Activated CD8-positive, alpha-beta T cell treated with anti-CD3 and anti-CD28 coated beads for 36 hours (primary cell): ENCODE measurements around the gene ARVCF. TPM values are rescaled to one million over a fixed set of nuclear protein-coding genes. Genes with fewer than 3 reads are reported as not detected.

Experiments
- ATAC-seq: fragments of 200-7000 bp; cut with Tn5 transposase; one replicate; pipeline ENCODE4 v1.10.0; 2021; ENCODE audit warnings: mild to moderate bottlenecking, moderate library complexity
- CTCF ChIA-PET: fragments of 350-600 bp; sonication (Branson Sonifier 250); formaldehyde crosslinking; loops from one replicate; lab custom pipeline; 2021; ENCODE audit warnings: antibody characterized with exemption; lab: Charles Lee
- POLR2A ChIA-PET: fragments of 350-600 bp; sonication (Branson Sonifier 250); formaldehyde crosslinking; loops from one replicate; lab custom pipeline; 2021; ENCODE audit warnings: antibody characterized with exemption; lab: Charles Lee
- DNase-seq: peaks from one replicate; pipeline ENCODE4 v3.0.0-alpha.2; 2020
- H3K27ac Mint-ChIP-seq: one replicate; pipeline ENCODE4 v1.8.0; 2021; ENCODE audit warnings: mild to moderate bottlenecking, mixed read lengths
- H3K27me3 Mint-ChIP-seq: one replicate; pipeline ENCODE4 v1.8.0; 2021; ENCODE audit warnings: mixed read lengths
- H3K36me3 Mint-ChIP-seq: one replicate; pipeline ENCODE4 v1.8.0; 2021; ENCODE audit warnings: low read depth, mixed read lengths
- H3K4me1 Mint-ChIP-seq: one replicate; pipeline ENCODE4 v1.8.0; 2021; ENCODE audit warnings: low read depth, mixed read lengths
- H3K4me3 Mint-ChIP-seq: one replicate; pipeline ENCODE4 v1.8.0; 2021; ENCODE audit warnings: mild to moderate bottlenecking, moderate library complexity, mixed read lengths
- H3K9me3 Mint-ChIP-seq: one replicate; pipeline ENCODE4 v1.8.0; 2021; ENCODE audit warnings: mixed read lengths
- intact Hi-C: fragments of 100-400 bp; cut with micrococcal nuclease; formaldehyde crosslinking; loops from one replicate; pipeline ENCODE4 v1.10.0; 2022
- total RNA-seq, 2 experiments: library from RNA; stranded (reverse); gene quantifications; one replicate each; pipeline ENCODE4 v1.2.3, GENCODE V29; 2021
- TF ChIP-seq, protein P1 (sequence below): fragments of 200-600 bp; IDR thresholded peaks from one replicate; pipeline ENCODE4 v1.8.0; 2022; ENCODE audit warnings: antibody characterized with exemption, mild to moderate bottlenecking

The ARVCF gene
- total RNA-seq, 2 experiments from 2014 or later = 1.2 to 1.9 TPM

GRCh38 chr22:20053407-20054033 lies 36.9 kb upstream of the ARVCF start:
- Mint-ChIP-seq H3K36me3 (peaks cover 15% of the 10 kb centered on the region), H3K4me3 (no peak overlapping the region), H3K27me3 (no peaks in the 10 kb centered on the region), H3K27ac (no peak overlapping the region), H3K9me3 (peaks cover 6% of the 10 kb centered on the region), H3K4me1 (no peaks in the 10 kb centered on the region)
- ChIA-PET CTCF (no interaction called here), POLR2A (no interaction called here)
- ATAC-seq (no peak), DNase-seq (no peak)
- intact Hi-C loops = no loop called here
- TF ChIP-seq, protein P1, sequence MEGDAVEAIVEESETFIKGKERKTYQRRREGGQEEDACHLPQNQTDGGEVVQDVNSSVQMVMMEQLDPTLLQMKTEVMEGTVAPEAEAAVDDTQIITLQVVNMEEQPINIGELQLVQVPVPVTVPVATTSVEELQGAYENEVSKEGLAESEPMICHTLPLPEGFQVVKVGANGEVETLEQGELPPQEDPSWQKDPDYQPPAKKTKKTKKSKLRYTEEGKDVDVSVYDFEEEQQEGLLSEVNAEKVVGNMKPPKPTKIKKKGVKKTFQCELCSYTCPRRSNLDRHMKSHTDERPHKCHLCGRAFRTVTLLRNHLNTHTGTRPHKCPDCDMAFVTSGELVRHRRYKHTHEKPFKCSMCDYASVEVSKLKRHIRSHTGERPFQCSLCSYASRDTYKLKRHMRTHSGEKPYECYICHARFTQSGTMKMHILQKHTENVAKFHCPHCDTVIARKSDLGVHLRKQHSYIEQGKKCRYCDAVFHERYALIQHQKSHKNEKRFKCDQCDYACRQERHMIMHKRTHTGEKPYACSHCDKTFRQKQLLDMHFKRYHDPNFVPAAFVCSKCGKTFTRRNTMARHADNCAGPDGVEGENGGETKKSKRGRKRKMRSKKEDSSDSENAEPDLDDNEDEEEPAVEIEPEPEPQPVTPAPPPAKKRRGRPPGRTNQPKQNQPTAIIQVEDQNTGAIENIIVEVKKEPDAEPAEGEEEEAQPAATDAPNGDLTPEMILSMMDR = no peak

GRCh38 chr22:20052309-20053259 lies 36.0 kb upstream of the ARVCF start:
- DNase-seq = no peak
- ChIA-PET CTCF (no interaction called here), POLR2A (interaction anchor here (1.5 kb wide), 1 partner anchor 12 kb away, joined by 4 read pairs; no protein-coding TSS in a partner anchor)
- intact Hi-C loops = no loop called here
- TF ChIP-seq, protein P1 = no peak
- no peak overlapping the region for H3K4me3 Mint-ChIP-seq
- H3K4me1 Mint-ChIP-seq = peaks cover 6% of the 10 kb centered on the region
- H3K9me3 Mint-ChIP-seq = peaks cover 12% of the 10 kb centered on the region
- no peaks in the 10 kb centered on the region for H3K27me3 Mint-ChIP-seq
- H3K36me3 Mint-ChIP-seq = peaks cover 25% of the 10 kb centered on the region
- no peak overlapping the region for H3K27ac Mint-ChIP-seq
- no peak for ATAC-seq

GRCh38 chr22:20051927-20052308 lies 35.3 kb upstream of the ARVCF start:
- peaks cover 29% of the 10 kb centered on the region for H3K36me3 Mint-ChIP-seq
- DNase-seq (no peak), ATAC-seq (no peak)
- ChIA-PET CTCF (no interaction called here), POLR2A (interaction anchor here (1.5 kb wide), 1 partner anchor 11 kb away, joined by 4 read pairs; no protein-coding TSS in a partner anchor)
- intact Hi-C loops = no loop called here
- TF ChIP-seq, protein P1 = no peak
- no peak overlapping the region for H3K27ac Mint-ChIP-seq
- peaks cover 6% of the 10 kb centered on the region for H3K4me1 Mint-ChIP-seq
- no peaks in the 10 kb centered on the region for H3K27me3 Mint-ChIP-seq
- peaks cover 13% of the 10 kb centered on the region for H3K9me3 Mint-ChIP-seq
- no peak overlapping the region for H3K4me3 Mint-ChIP-seq

- DNase-seq (no peak), ATAC-seq (no peak)
- H3K4me1 Mint-ChIP-seq = peaks cover 8% of the 10 kb centered on the region
- H3K27me3 Mint-ChIP-seq = no peaks in the 10 kb centered on the region
- ChIA-PET POLR2A (no interaction called here), CTCF (no interaction called here)
- peaks cover 33% of the 10 kb centered on the region for H3K36me3 Mint-ChIP-seq
- H3K4me3 Mint-ChIP-seq = no peak overlapping the region
- intact Hi-C loops = no loop called here
- TF ChIP-seq, protein P1 = no peak
- no peak overlapping the region for H3K27ac Mint-ChIP-seq
- peaks cover 13% of the 10 kb centered on the region for H3K9me3 Mint-ChIP-seq
Measured at GRCh38 chr22:20046730-20047129, 30.1 kb upstream of the ARVCF start.
